Peyer's patch (tissue), 4 donors: ENCODE measurements around the gene ST8SIA5.

Experiments used
- POLR2A ChIP-seq, 2 donors: fragments of 450-650 bp; IDR thresholded peaks; one replicate each; pipeline ENCODE4 v1.5.1; 2017; ENCODE audit warnings: antibody characterized with exemption in 2 of 2, mild to moderate bottlenecking in 2 of 2, moderate library complexity in 2 of 2
- TF ChIP-seq, protein P1 (sequence below), 6 experiments: fragments of 450-650 bp in 4 of 6; fragments of 200-600 bp in 2 of 6; sonication (generic) in 1 of 6; IDR thresholded peaks; one replicate each; pipeline ENCODE4 v1.5.1; 2017 to 2019; ENCODE audit warnings: antibody characterized with exemption in 6 of 6, mild to moderate bottlenecking in 3 of 6, moderate library complexity in 1 of 6

- TF ChIP-seq, protein P1, sequence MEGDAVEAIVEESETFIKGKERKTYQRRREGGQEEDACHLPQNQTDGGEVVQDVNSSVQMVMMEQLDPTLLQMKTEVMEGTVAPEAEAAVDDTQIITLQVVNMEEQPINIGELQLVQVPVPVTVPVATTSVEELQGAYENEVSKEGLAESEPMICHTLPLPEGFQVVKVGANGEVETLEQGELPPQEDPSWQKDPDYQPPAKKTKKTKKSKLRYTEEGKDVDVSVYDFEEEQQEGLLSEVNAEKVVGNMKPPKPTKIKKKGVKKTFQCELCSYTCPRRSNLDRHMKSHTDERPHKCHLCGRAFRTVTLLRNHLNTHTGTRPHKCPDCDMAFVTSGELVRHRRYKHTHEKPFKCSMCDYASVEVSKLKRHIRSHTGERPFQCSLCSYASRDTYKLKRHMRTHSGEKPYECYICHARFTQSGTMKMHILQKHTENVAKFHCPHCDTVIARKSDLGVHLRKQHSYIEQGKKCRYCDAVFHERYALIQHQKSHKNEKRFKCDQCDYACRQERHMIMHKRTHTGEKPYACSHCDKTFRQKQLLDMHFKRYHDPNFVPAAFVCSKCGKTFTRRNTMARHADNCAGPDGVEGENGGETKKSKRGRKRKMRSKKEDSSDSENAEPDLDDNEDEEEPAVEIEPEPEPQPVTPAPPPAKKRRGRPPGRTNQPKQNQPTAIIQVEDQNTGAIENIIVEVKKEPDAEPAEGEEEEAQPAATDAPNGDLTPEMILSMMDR (IDR thresholded peaks at IDR 0.05), result no peak
- TF ChIP-seq POLR2A (IDR thresholded peaks at IDR 0.05), result no peak
These were observed 60.6 kb downstream of the ST8SIA5 start for GRCh38 chr18:46696268-46696667.
